IgD-negative memory B cell (primary cell): ENCODE results near the gene ZNF230. TPM values are rescaled to one million over a fixed set of nuclear protein-coding genes. Genes with fewer than 3 reads are reported as not detected.

Experiments
- H3K27ac Mint-ChIP-seq, 3 donors: one replicate each; pipeline ENCODE4 v1.8.0; 2020 to 2022; ENCODE audit warnings: mild to moderate bottlenecking in 3 of 3, mixed read lengths in 3 of 3, moderate library complexity in 1 of 3
- H3K27me3 Mint-ChIP-seq: one replicate; pipeline ENCODE4 v1.8.0; 2021; ENCODE audit warnings: mixed read lengths
- H3K36me3 Mint-ChIP-seq: one replicate; pipeline ENCODE4 v1.8.0; 2020; ENCODE audit warnings: mild to moderate bottlenecking, mixed read lengths
- H3K4me1 Mint-ChIP-seq, 3 donors: one replicate each; pipeline ENCODE4 v1.8.0; 2020 to 2022; ENCODE audit warnings: mixed read lengths in 3 of 3, mild to moderate bottlenecking in 1 of 3
- H3K4me3 Mint-ChIP-seq, 4 donors: one replicate each; pipeline ENCODE4 v1.8.0; 2020 to 2022; ENCODE audit warnings: mild to moderate bottlenecking in 4 of 4, mixed read lengths in 4 of 4, moderate library complexity in 3 of 4
- H3K9me3 Mint-ChIP-seq, 3 donors: one replicate each; pipeline ENCODE4 v1.8.0; 2020 to 2021; ENCODE audit warnings: mixed read lengths in 3 of 3, mild to moderate bottlenecking in 1 of 3
- polyA plus RNA-seq: library from polyadenylated mRNA; unstranded; fragments of 300-500 nt; fragmentation: Illumina TruSeq; gene quantifications from one replicate; pipeline ENCODE4 v1.2.3, GENCODE V29; 2021

Gene ZNF230
- 4.7 TPM for polyA plus RNA-seq

DNA sequence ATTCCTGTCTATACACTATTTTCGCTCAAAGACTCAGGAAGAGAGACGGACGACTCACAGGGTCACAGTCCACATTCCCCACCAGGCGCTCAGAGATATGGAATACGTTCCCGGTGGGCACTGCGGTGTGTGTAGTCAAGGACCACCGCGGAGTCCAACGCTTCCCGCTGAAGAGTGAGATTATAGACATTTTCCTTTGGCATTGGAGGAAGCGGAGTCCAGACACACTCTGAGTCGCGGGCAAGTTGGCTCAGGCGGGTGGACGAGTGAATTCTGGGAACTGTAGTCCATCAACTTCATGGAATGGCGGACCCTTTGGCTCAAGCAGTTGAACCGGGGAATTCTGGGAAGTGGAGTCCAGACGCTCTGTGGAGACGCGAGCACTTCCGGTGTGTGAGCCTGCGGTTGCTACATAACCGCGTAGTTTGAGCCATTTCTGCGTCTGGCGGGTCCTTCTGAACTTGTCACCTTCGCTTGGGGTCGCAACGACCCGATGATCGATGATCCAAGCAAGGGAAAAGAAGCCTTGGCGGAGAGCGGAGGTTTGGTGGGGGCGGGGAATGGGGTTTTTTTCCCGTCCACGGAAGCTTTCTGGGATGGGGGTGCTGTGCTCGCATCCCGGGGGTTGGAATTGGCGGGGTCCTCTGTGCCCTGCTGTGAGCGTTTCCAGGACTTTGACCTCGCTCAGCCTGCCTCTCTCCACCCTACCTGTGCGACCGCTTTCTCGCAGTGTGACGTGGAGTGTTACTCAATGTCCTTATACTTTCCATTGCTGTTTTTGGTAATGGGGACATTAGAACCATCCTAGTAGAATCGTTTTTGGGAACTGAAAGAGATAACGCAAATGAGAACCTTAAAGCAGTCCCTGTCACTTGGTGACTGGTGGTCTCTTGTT lies at the start of gene ZNF230:
TSS of gene ZNF230 (plus strand) at position 392 of the 895 bp plus-strand sequence. CDS start 4,122 bp downstream, outside the sequence.
- H3K27ac Mint-ChIP-seq, result peak within 1 kb of the TSS; percentile 95 to 97 (median 95)
- peaks cover 20% of the 10 kb centered on the region for H3K36me3 Mint-ChIP-seq
- H3K4me1 Mint-ChIP-seq, result peaks cover 11 to 24% (median 16%) of the 10 kb centered on the region in 3 donors
- H3K4me3 Mint-ChIP-seq, result peak within 1 kb of the TSS; percentile 99 to 100 (median 99)
- H3K9me3 Mint-ChIP-seq, result peaks cover 15 to 26% (median 26%) of the 10 kb centered on the region in 3 donors
- no peaks in the 10 kb centered on the region for H3K27me3 Mint-ChIP-seq

DNA sequence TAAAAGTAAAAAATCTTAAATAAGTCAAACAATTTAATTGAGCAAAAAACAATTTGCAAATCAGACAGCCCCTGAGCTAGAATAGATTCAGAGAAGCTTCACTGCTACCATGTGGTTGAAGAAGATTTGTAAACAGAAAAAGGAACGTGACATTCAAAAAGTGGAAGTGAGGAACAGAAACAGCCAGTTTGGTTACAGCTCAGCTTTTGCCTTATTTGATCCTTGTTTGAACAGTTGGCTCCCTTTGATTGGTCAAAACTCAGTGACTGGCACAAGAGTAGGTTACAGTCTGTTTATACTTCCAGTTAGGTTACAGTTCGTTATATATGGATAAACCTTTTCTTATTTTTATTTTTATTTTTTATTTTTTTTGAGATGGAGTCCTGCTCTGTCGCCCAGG lies 45.9 kb upstream of the ZNF230 start:
- Mint-ChIP-seq H3K36me3 (peaks cover 8% of the 10 kb centered on the region), H3K27me3 (no peaks in the 10 kb centered on the region), H3K9me3 (peaks cover 18 to 32% (median 19%) of the 10 kb centered on the region in 3 donors), H3K4me1 (peaks cover 0 to 3% (median 2%) of the 10 kb centered on the region in 3 donors), H3K27ac (no peak overlapping the region), H3K4me3 (no peak overlapping the region)

DNA sequence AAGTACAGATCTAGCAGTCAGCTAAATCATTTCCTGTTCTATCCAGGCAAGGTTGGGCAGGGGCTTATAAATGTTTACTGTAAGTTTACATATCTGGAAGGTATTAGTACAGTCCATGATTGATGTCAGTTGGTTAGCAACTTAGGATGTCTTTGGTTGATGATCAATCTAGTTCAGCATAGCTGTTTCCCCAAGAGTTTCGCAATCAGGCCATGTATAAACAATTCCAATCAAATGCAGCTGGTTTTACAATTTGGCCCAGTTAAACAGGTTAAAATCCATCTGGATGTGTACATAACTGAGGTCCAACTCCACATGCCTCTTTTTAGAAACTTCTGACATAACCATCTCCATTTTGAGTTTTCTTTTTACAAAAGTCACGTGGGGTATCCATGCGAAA lies 44.9 kb upstream of the ZNF230 start:
- Mint-ChIP-seq H3K27me3 (no peaks in the 10 kb centered on the region), H3K4me1 (no peaks in the 10 kb centered on the region), H3K9me3 (peaks cover 16 to 40% (median 18%) of the 10 kb centered on the region in 3 donors), H3K4me3 (no peak overlapping the region), H3K27ac (no peak overlapping the region), H3K36me3 (peaks cover 5% of the 10 kb centered on the region)

DNA sequence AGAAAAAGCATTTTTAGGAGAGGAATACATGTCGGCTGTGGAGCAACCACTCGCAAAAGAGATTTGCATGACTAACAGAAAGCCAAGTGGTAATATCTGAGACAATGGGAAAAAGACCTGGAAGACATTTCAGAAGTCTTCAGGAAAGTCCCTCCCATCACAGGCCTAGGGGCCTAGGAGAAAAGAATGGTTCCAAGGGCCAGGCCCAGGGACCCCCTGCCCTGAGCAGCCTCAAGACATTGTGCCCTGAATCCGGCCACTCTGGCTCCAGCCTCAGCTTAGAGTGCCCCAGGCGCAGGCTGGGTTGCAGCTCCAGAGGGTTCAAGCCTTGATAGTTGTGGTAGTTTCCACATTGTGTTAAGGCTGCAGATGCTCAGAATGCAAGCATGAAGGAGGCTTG lies 42.3 kb upstream of the ZNF230 start:
- Mint-ChIP-seq H3K9me3 (peaks cover 21 to 47% (median 26%) of the 10 kb centered on the region in 3 donors), H3K4me3 (no peak overlapping the region), H3K27me3 (no peaks in the 10 kb centered on the region), H3K4me1 (no peaks in the 10 kb centered on the region), H3K36me3 (peaks cover 9% of the 10 kb centered on the region), H3K27ac (no peak overlapping the region)

DNA sequence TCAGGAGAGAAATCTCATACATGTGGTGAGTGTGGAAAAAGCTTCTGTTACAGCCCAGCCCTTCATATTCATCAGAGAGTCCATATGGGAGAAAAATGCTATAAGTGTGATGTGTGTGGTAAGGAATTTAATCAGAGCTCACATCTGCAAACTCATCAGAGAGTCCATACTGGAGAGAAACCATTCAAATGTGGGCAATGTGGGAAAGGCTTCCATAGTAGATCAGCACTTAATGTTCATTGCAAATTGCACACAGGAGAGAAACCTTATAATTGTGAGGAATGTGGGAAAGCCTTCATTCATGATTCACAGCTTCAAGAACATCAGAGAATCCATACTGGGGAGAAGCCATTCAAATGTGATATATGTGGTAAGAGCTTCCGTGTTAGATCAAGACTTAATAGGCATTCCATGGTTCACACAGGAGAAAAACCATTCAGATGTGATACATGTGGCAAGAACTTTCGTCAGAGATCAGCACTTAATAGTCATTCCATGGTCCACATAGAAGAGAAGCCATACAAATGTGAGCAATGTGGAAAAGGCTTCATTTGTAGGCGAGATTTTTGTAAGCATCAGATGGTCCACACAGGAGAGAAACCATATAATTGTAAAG lies 36.6 kb upstream of the ZNF230 start:
- no peak overlapping the region for H3K4me3 Mint-ChIP-seq
- H3K36me3 Mint-ChIP-seq, result peaks cover 8% of the 10 kb centered on the region
- H3K4me1 Mint-ChIP-seq, result no peaks in the 10 kb centered on the region
- peaks cover 34 to 55% (median 48%) of the 10 kb centered on the region in 3 donors for H3K9me3 Mint-ChIP-seq
- H3K27me3 Mint-ChIP-seq, result no peaks in the 10 kb centered on the region
- H3K27ac Mint-ChIP-seq, result no peak overlapping the region

DNA sequence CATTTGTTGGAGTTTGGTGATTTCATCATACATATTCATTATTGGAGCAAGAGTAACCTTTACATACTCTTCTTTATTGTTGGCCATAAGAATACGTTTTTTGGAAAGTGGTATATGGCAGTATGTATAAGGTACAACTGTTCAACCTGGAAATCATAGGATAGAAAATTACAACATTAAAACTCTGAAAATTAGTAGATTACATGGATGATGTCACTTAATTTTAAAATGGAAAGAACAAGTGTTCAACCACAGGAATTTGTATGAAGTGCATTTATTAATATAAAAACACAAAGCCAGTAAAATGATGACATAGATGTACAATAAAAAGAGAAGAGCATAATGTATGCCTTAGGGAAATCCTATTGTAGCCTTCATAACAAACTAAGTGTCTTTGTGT lies 26.0 kb upstream of the ZNF230 start:
- Mint-ChIP-seq H3K4me3 (no peak overlapping the region), H3K27ac (no peak overlapping the region), H3K36me3 (peaks cover 9% of the 10 kb centered on the region), H3K27me3 (no peaks in the 10 kb centered on the region), H3K4me1 (no peaks in the 10 kb centered on the region), H3K9me3 (peaks cover 9 to 43% (median 30%) of the 10 kb centered on the region in 3 donors)

DNA sequence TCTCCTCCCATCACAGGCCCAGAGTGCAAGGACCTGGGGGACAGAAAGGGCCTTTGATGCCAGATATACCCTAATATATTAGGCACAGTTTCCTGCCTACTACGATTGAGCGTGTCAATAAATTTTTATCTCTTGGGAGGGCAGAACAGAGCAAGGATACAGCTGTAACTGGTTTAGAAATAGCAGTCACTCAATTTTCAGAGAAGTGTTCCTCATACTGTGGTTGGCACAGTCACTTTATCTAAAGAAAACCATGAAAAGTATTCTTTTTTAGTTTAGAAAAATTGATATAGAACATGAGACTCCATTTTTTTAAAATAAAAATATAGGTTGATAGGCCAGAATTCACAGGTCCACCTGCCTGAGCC lies 19.2 kb upstream of the ZNF230 start:
- Mint-ChIP-seq H3K27ac (peak overlapping the region in 1 of 3 donors; percentile 97), H3K4me1 (peaks cover 0 to 10% (median 9%) of the 10 kb centered on the region in 3 donors), H3K4me3 (peak overlapping the region; percentile 76 to 97 (median 85)), H3K27me3 (no peaks in the 10 kb centered on the region), H3K36me3 (peaks cover 5% of the 10 kb centered on the region), H3K9me3 (peaks cover 0 to 9% (median 0%) of the 10 kb centered on the region in 3 donors)

DNA sequence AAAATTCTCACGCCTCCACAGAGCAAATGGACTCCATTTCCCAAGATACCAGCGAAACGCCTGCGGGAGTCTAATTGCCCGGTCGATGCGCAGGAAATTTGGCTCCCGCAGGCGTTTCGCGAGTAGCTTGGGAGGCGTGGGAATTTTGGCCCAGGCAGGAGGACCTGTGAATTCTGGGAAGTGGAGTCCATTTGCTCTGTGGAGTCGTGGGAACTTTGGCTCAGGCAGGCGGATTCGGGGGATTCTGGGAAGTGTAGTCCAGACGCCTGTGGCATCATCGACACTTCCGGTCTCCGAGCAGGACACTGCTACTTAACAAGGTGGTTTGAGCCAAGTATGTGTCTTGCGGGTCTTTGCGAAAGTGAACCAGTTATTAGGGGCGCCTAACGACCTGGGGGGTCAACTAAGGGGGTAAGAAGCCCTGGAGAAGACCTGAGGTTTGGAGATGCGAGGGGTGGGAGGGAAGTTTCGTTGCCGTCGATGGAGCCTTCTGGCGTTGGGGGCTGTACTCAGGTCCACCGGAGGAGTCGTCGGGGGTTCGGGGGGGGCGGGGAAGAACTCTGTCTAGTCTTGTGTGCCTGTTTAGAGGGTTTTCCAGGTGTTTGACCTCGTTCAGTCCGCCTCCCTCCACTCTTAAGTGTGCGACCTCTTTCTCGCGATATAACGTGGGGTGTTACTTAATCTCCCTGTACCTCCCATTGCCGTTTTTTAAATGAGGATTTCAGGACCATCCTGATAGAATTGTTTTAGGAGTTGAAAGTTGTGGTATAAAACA lies 18.7 kb upstream of the ZNF230 start, which contains the start of gene ZNF155:
TSS of gene ZNF155 (plus strand) at position 277 of the 775 bp plus-strand sequence. CDS start 4,356 bp downstream, outside the sequence.
- Mint-ChIP-seq H3K36me3 (peaks cover 11% of the 10 kb centered on the region), H3K27me3 (no peaks in the 10 kb centered on the region), H3K4me1 (peaks cover 0 to 12% (median 9%) of the 10 kb centered on the region in 3 donors), H3K9me3 (peaks cover 0 to 15% (median 0%) of the 10 kb centered on the region in 3 donors), H3K4me3 (peak within 1 kb of the TSS; percentile 94 to 99 (median 98)), H3K27ac (peak within 1 kb of the TSS; percentile 42 to 97 (median 67))

DNA sequence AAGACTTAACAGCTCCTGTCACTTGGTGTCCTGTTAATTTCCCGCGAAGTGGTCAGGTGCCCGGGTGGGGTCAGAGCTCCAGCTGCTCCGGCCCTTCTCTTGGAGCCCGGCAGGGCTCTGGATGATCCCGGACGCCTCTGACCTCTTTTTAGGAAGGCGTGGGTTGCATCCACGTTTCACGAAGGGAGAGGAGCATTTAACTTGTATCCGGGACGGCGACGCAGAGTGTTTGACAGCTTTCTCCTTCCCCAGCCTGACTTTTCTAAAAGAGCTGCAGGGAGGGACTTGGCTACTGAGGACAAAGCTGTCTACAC lies 18.1 kb upstream of the ZNF230 start:
- peaks cover 0 to 12% (median 9%) of the 10 kb centered on the region in 3 donors for H3K4me1 Mint-ChIP-seq
- peak overlapping the region; percentile 94 to 99 (median 98) for H3K4me3 Mint-ChIP-seq

DNA sequence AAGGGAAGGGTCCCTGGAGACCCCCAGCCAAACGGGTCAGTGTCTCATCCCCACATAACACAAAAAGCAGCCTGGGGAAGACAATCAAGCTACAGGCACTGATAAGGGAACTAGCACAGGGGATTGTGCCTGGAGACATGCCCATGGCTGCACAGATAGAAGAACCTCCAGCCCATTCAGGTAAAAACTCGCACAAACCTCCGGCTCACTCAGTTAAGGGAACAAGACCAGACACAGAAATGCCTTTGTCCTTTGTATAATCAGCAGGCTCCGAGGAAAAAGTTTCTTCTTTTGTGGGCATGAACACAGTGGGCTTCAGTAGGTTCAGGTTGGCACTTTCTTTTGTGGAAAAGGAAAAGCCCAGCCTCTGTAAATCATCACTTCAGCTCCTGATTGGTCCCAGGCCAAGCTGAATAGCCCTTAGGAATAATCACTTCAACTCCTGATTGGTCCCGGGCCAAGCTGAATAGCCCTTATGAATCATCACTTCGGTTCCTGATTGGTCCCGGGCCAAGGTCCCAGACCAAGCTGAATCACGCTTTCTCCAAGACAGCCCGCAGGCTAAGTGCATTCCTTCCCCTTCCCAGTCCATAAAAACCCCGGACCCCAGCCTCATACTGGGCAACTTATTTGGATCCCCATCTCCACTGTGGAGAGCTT lies 5.0 kb upstream of the ZNF230 start:
- Mint-ChIP-seq H3K4me3 (peak overlapping the region in 1 of 4 donors; percentile 33), H3K27me3 (no peaks in the 10 kb centered on the region), H3K36me3 (peaks cover 24% of the 10 kb centered on the region), H3K9me3 (peaks cover 11 to 25% (median 20%) of the 10 kb centered on the region in 3 donors), H3K27ac (no peak overlapping the region), H3K4me1 (peaks cover 5 to 9% (median 8%) of the 10 kb centered on the region in 3 donors)

More for the DNA sequence above, 18.1 kb upstream of the ZNF230 start:
- Mint-ChIP-seq H3K27me3 (no peaks in the 10 kb centered on the region), H3K36me3 (peaks cover 16% of the 10 kb centered on the region), H3K27ac (peak overlapping the region in 2 of 3 donors; percentile 42 to 97), H3K9me3 (peaks cover 0 to 15% (median under 1%) of the 10 kb centered on the region in 3 donors)

DNA sequence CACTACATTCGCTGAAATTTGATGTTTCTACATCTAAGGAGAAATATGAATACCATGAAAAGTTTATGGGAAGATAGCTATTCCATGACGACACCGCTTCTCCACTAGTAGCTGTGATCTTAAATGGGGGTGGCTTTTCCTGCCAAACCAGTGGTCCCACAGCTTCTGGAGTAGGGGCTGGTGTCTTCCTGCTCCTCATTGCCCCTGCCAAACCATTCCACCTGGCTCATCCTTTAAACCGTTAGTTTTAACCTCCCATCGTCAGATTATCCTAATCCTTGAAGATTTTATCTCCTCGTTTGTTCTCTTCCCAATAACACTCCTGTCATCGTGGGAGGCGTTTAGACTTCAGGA lies 568 bp upstream of the ZNF230 start:
- peak overlapping the region; percentile 99 to 100 (median 99) for H3K4me3 Mint-ChIP-seq
- H3K36me3 Mint-ChIP-seq, result peaks cover 19% of the 10 kb centered on the region
- no peaks in the 10 kb centered on the region for H3K27me3 Mint-ChIP-seq
- H3K4me1 Mint-ChIP-seq, result peaks cover 11 to 24% (median 16%) of the 10 kb centered on the region in 3 donors
- H3K9me3 Mint-ChIP-seq, result peaks cover 12 to 23% (median 20%) of the 10 kb centered on the region in 3 donors
- H3K27ac Mint-ChIP-seq, result peak overlapping the region; percentile 50 to 97 (median 95)

DNA sequence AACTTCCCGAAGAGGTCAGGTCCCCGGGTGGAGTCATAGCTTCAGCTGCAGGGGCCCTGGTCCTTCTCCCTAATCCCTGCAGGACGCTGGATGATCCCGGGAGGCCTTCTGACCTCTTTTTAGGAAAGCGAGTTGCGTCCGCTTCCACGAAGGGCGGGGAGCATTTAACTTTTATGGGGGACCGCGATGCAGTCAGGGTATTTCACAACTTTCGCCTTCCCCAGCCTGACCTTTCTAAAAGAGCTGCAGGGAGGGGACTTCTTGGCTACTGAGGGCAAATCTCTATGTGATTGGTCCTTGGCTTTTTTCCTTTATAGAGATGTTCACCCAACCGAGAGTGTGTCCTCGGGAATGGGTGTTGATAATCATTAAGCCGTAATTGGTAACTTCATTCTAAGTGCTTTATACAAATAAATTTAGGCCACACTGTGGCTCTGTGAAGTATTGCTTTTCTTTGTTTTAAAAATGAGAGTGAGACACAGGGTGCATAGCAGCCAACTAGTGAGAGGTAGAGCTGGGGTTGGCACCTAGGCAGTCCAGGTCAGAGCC lies 778 bp downstream of the ZNF230 start:
- peak overlapping the region; percentile 99 to 100 (median 99) for H3K4me3 Mint-ChIP-seq
- no peaks in the 10 kb centered on the region for H3K27me3 Mint-ChIP-seq
- peaks cover 16 to 29% (median 27%) of the 10 kb centered on the region in 3 donors for H3K9me3 Mint-ChIP-seq
- H3K36me3 Mint-ChIP-seq, result peaks cover 24% of the 10 kb centered on the region
- peak overlapping the region; percentile 95 to 97 (median 95) for H3K27ac Mint-ChIP-seq
- peaks cover 11 to 24% (median 16%) of the 10 kb centered on the region in 3 donors for H3K4me1 Mint-ChIP-seq

DNA sequence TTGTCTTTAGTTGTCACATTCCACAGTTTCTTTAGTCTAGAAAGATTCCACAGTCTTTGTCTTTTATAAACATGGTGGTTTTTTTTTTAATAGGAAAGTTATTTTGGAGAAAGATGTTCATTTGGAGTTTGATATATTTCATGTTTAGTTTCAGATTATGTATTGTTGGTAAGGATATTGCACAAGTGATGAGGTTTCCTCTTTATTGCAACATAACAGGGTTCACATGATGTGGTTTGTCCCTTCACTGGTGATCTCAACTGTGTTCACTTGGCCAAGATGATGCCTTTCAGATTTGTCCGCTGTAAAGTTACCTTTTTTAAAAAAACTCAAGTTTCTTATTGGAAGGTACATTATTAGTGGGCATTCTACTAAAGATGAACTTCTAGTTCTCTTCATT lies 3.2 kb downstream of the ZNF230 start:
- H3K36me3 Mint-ChIP-seq, result peaks cover 40% of the 10 kb centered on the region
- no peaks in the 10 kb centered on the region for H3K27me3 Mint-ChIP-seq
- H3K4me3 Mint-ChIP-seq, result peak overlapping the region in 2 of 4 donors; percentile 50 to 75
- peaks cover 28 to 47% (median 43%) of the 10 kb centered on the region in 3 donors for H3K9me3 Mint-ChIP-seq
- peaks cover 13 to 24% (median 16%) of the 10 kb centered on the region in 3 donors for H3K4me1 Mint-ChIP-seq
- H3K27ac Mint-ChIP-seq, result no peak overlapping the region

DNA sequence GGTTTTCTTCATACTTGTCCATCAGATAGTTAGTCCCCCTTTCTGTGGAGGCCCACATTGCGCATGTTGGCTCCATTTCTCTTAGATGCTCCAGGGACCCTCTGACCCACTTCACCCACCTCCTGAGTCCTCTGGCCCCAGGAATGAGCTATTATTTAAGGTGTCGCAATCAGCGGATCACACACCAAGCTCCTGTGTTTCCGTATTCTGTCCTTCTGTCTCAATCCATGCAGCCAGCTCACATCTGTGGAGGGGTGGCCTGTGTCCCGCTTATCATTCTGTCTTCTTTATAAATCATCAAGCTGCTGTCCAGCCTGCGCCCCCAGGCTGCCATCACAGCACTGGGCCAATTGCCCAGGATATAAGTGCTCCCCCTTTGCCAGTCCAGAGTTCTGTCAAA lies 4.7 kb downstream of the ZNF230 start:
- H3K27me3 Mint-ChIP-seq, result no peaks in the 10 kb centered on the region
- peaks cover 52% of the 10 kb centered on the region for H3K36me3 Mint-ChIP-seq
- H3K4me3 Mint-ChIP-seq, result peak overlapping the region in 3 of 4 donors; percentile 41 to 75 (median 47)
- H3K9me3 Mint-ChIP-seq, result peaks cover 32 to 56% (median 55%) of the 10 kb centered on the region in 3 donors
- H3K4me1 Mint-ChIP-seq, result peaks cover 10 to 19% (median 11%) of the 10 kb centered on the region in 3 donors
- H3K27ac Mint-ChIP-seq, result peak overlapping the region in 1 of 3 donors; percentile 12
